ENCODE measurements around the gene CDH26. TPM values are rescaled to one million over a fixed set of nuclear protein-coding genes. Genes with fewer than 3 reads are reported as not detected.

Gene CDH26
- total and polyA plus RNA-seq, 2 of the 13 experiments (the other 11 are each of a cell fraction or from before 2014, with no cell fraction given): 0.40 to 1.1 TPM

- no peak overlapping the region for H3K4me3 ChIP-seq (replicated peaks in 1 of 3; ENCODE audit: insufficient read depth in 1 of 3, low read depth in 2 of 3, low read length in 3 of 3)
- no peak overlapping the region for H2AFZ ChIP-seq (ENCODE audit: low read length)
- no peaks in the 10 kb centered on the region for H3K79me2 ChIP-seq (ENCODE audit: insufficient read depth, low read length)
- peaks cover 4 to 54% of the 10 kb centered on the region in 2 experiments; a peak in 3 of 5 replicates for H3K27me3 ChIP-seq (ENCODE audit: control insufficient read depth in 1 of 2, insufficient read depth in 2 of 2, low read length in 2 of 2)
- intact Hi-C loops (cut with micrococcal nuclease; ENCODE audit: unreplicated experiment): no loop called here
- H4K20me1 ChIP-seq (ENCODE audit: insufficient read depth, low read length): no peaks in the 10 kb centered on the region
- H3K4me2 ChIP-seq (ENCODE audit: low read depth, low read length): no peak overlapping the region
- DNase-seq (ENCODE audit: low spot score) (no peak), ATAC-seq (no peak), FAIRE-seq (no peak)
- H3K27ac ChIP-seq (ENCODE audit: extremely low read length, insufficient read depth, low read length): no peak overlapping the region
- no peak overlapping the region for H3K9ac ChIP-seq (ENCODE audit: insufficient read depth, low read depth, low read length)
- BruUV-seq (replicated peaks): no TSS peak
- WGBS (ENCODE audit: low lambda C conversion rate): 7% methylated on average over 20 of the region's 22 CpGs
- in situ Hi-C loops (cut with HindIII; ENCODE audit: extremely low pct_ligation_motif_present, low pct_unique_long_range_greater_than_20kb): loop anchor here (25.0 kb wide), 1 partner anchor 1825 kb away; no protein-coding TSS in a partner anchor
- H3K9me3 ChIP-seq (ENCODE audit: low read length): no peaks in the 10 kb centered on the region
- no peaks in the 10 kb centered on the region for H3K36me3 ChIP-seq (replicated peaks in 1 of 2; ENCODE audit: control insufficient read depth in 1 of 2, insufficient read depth in 2 of 2, low read length in 2 of 2)
- ChIA-PET POLR2A (no interaction called here), CTCF (ENCODE audit: low intra/inter-chr PET ratio, low total read pairs) (no interaction called here)
- H3K4me1 ChIP-seq (ENCODE audit: insufficient read depth, low read length): no peaks in the 10 kb centered on the region
- TF ChIP-seq ZNF629 (CRISPR knock-in tag; conservative IDR thresholded peaks at IDR 0.05): no peak
- TF ChIP-seq MIER3 (CRISPR knock-in tag; IDR thresholded peaks at IDR 0.05; ENCODE audit: borderline replicate concordance): no peak
- no peak for TF ChIP-seq ZNF30 (CRISPR knock-in tag; IDR thresholded peaks at IDR 0.05)
- no peak for TF ChIP-seq HHEX (CRISPR knock-in tag; IDR thresholded peaks at IDR 0.05)
- no peak for TF ChIP-seq ZNF530 (CRISPR knock-in tag; IDR thresholded peaks at IDR 0.05; ENCODE audit: low read depth)
- TF ChIP-seq RFXAP (CRISPR knock-in tag; IDR thresholded peaks at IDR 0.05; ENCODE audit: borderline replicate concordance): no peak
- TF ChIP-seq FOSL1 (CRISPR knock-in tag; IDR thresholded peaks at IDR 0.05; ENCODE audit: borderline replicate concordance): no peak
- no peak for TF ChIP-seq MAFK (conservative IDR thresholded peaks at IDR 0.05 in 1 of 2, IDR thresholded peaks at IDR 0.05 in 1 of 2; ENCODE audit: low read length in 2 of 2)
- TF ChIP-seq MNT (IDR thresholded peaks at IDR 0.05): no peak
- TF ChIP-seq NCOA5 (CRISPR knock-in tag; IDR thresholded peaks at IDR 0.05): no peak
- no peak for TF ChIP-seq YEATS4 (CRISPR knock-in tag; IDR thresholded peaks at IDR 0.05; ENCODE audit: borderline replicate concordance)
- no peak for TF ChIP-seq SNAPC4 (CRISPR knock-in tag; IDR thresholded peaks at IDR 0.05)
- TF ChIP-seq POLR2A (IDR thresholded peaks at IDR 0.05; ENCODE audit: insufficient read depth in 1 of 2, low read depth in 2 of 2, low read length in 2 of 2): no peak
- TF ChIP-seq ZNF891 (CRISPR knock-in tag; IDR thresholded peaks at IDR 0.05): no peak
- TF ChIP-seq ZFP36L2 (CRISPR knock-in tag; IDR thresholded peaks at IDR 0.05): no peak
These were observed 104.3 kb downstream of the CDH26 start for GRCh38 chr20:60062431-60063047.

Measured in HepG2 (cell line).